Panc1 (cell line): Measurements from ENCODE around the gene STMP1. TPM values are rescaled to one million over a fixed set of nuclear protein-coding genes. Genes with fewer than 3 reads are reported as not detected.

ENCODE experiments used
- ATAC-seq: fragments of 200-7000 bp; cut with Tn5 transposase; 2 replicates; pipeline ENCODE4 v1.9.1; 2020; ENCODE audit warnings: mild to moderate bottlenecking, moderate library complexity
- BruUV-seq: library from RNA; stranded (reverse); fragments of 400-500 nt; replicated peaks from 2 replicates; lab custom pipeline; 2021; lab: Mats Ljungman, UMichigan
- CTCF ChIA-PET: fragments of 300-600 bp; sonication (Branson Sonifier 250); formaldehyde crosslinking; loops from one replicate; lab custom pipeline; 2022; ENCODE audit warnings: antibody characterized with exemption; lab: Charles Lee
- POLR2A ChIA-PET: fragments of 300-600 bp; sonication (Branson Sonifier 250); formaldehyde crosslinking; loops from one replicate; lab custom pipeline; 2022; ENCODE audit warnings: antibody characterized with exemption; lab: Charles Lee
- DNase-seq: peaks from one replicate; pipeline ENCODE4 v3.0.0-alpha.2; 2010; ENCODE audit warnings: low read depth, low spot score
- H3K27ac ChIP-seq: 2 replicates; pipeline ENCODE4 v1.5.1; 2011; ENCODE audit warnings: mild to moderate bottlenecking, low read length, inconsistent platforms
- H3K27me3 ChIP-seq: fragments of 200-500 bp; sonication (Bioruptor generic); 2 replicates; pipeline ENCODE4 v1.6.0; 2014; ENCODE audit warnings: low read length, inconsistent platforms; ENCODE audit not compliant: control insufficient read depth, insufficient read depth
- H3K36me3 ChIP-seq: fragments of 200-500 bp; sonication (Bioruptor generic); 2 replicates; pipeline ENCODE4 v1.5.1; 2014; ENCODE audit warnings: inconsistent platforms, mild to moderate bottlenecking, low read length, moderate library complexity; ENCODE audit not compliant: control insufficient read depth, insufficient read depth
- H3K4me1 ChIP-seq: 2 replicates; pipeline ENCODE4 v1.5.1; 2011; ENCODE audit warnings: inconsistent platforms, mild to moderate bottlenecking, low read length, moderate library complexity; ENCODE audit not compliant: control insufficient read depth, insufficient read depth
- H3K4me3 ChIP-seq, 2 experiments: 2 replicates each; pipeline ENCODE4 v1.5.1; 2011 to 2012; ENCODE audit warnings: low read depth in 2 of 2, low read length in 2 of 2, mild to moderate bottlenecking in 2 of 2, inconsistent platforms in 1 of 2, moderate library complexity in 1 of 2
- H3K9me3 ChIP-seq: fragments of 200-500 bp; sonication (Bioruptor generic); 2 replicates; pipeline ENCODE4 v1.5.1; 2014; ENCODE audit warnings: low read depth, mild to moderate bottlenecking, inconsistent platforms, low read length, moderate library complexity; ENCODE audit not compliant: control insufficient read depth, insufficient read depth
- CTCF ChIP-seq: fragments of 450-650 bp; IDR thresholded peaks from 2 replicates; pipeline ENCODE4 v1.5.1; 2017; ENCODE audit warnings: mild to moderate bottlenecking
- POLR2AphosphoS5 ChIP-seq: IDR thresholded peaks from 2 replicates; pipeline ENCODE4 v1.6.1; 2012; ENCODE audit warnings: mild to moderate bottlenecking, low read depth, low read length, moderate library complexity
- REST ChIP-seq, 2 experiments: IDR thresholded peaks; 2 replicates each; pipeline ENCODE4 v1.6.1; 2011 to 2012; ENCODE audit warnings: low read depth in 2 of 2, control low read depth in 1 of 2, low read length in 1 of 2, mild to moderate bottlenecking in 1 of 2, moderate library complexity in 1 of 2; ENCODE audit not compliant: insufficient read depth in 1 of 2
- SIN3A ChIP-seq: IDR thresholded peaks from 2 replicates; pipeline ENCODE4 v1.6.1; 2012; ENCODE audit warnings: low read depth, mild to moderate bottlenecking, low read length, moderate library complexity, borderline replicate concordance; ENCODE audit not compliant: insufficient read depth
- TCF7L2 ChIP-seq: IDR thresholded peaks from 2 replicates; pipeline ENCODE4 v1.6.1; 2011; ENCODE audit warnings: mild to moderate bottlenecking, low read depth, low read length, inconsistent platforms
- in situ Hi-C: cut with HindIII; loops from 2 replicates; pipeline ENCODE4 v1.10.0; 2016; ENCODE audit warnings: low sequenced_read_pairs, low pct_unique_long_range_greater_than_20kb
- intact Hi-C: fragments of 100-400 bp; cut with micrococcal nuclease; formaldehyde crosslinking; loops from one replicate; pipeline ENCODE4 v1.10.0; 2022; ENCODE audit not compliant: unreplicated experiment
- total RNA-seq: library from RNA; stranded (reverse); gene quantifications from one replicate; pipeline ENCODE4 v1.2.1, GENCODE V29; 2021; ENCODE audit not compliant: unreplicated experiment

STMP1 gene
- total RNA-seq, 1 experiment from 2014 or later, result 29.5 TPM

DNA sequence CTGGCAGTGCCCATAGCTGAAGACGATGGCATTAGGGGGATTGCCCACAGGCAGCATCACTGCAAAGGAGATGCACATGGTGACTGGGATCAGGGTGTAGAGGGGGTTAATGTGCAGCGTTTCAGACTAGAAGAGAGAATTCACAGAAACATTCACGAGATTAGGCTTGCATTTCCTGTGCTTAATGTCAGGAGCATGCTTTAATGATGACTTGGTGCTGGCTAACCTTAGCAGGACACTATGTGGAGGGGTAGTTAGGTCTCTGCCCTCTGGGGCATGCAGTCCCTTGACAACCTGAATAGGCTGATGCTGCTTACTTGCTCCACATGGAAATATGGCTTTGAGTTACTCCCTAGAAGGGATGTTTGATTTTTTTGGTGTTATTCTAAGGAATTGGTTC, 21.8 kb downstream of the STMP1 start:
- Histone ChIP-seq H3K4me3 (no peak overlapping the region), H3K36me3 (no peaks in the 10 kb centered on the region), H3K27me3 (no peaks in the 10 kb centered on the region), H3K9me3 (no peaks in the 10 kb centered on the region), H3K4me1 (no peaks in the 10 kb centered on the region), H3K27ac (no peak overlapping the region)
- no TSS peak for BruUV-seq
- ATAC-seq, result peak; percentile 51; the same call in 1 of the 2 replicates
- no peak for DNase-seq
- no peak for TF ChIP-seq POLR2AphosphoS5
- no peak for TF ChIP-seq CTCF
- no peak for TF ChIP-seq SIN3A
- no peak for TF ChIP-seq REST (IDR thresholded peaks at IDR 0.05; ENCODE audit: insufficient read depth in 1 of 2, low read depth in 2 of 2, low read length in 1 of 2)
- no peak for TF ChIP-seq TCF7L2
- in situ Hi-C loops, result no loop called here
- CTCF ChIA-PET, result no interaction called here
- POLR2A ChIA-PET, result interaction anchor here (0.6 kb wide), 1 partner anchor 26 kb away, joined by 10 read pairs; no protein-coding TSS in a partner anchor
- intact Hi-C loops, result no loop called here

DNA sequence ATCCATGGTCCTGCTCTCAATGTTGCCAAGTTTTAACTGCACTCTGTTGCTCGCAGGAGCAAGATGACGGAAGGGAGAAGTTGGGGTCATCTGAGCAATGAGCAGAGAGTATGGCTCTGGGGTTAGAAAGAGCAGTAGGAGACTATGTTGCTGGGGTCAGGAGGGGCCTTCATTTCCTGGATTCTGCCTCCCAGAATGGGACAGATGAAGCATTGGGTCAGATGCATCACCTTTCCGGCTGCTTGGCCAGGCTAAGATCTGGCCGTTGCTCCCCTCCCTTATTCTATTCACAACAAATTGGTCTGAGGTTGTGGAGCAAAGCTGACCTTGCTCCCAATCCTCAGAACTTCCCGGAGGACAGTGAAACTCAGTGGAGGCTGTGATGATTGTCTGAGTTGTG, 22.4 kb downstream of the STMP1 start:
- no peaks in the 10 kb centered on the region for H3K36me3 ChIP-seq
- no peaks in the 10 kb centered on the region for H3K9me3 ChIP-seq
- H3K4me3 ChIP-seq, result no peak overlapping the region
- no peak overlapping the region for H3K27ac ChIP-seq
- TF ChIP-seq TCF7L2, result no peak
- no peak for TF ChIP-seq POLR2AphosphoS5
- TF ChIP-seq SIN3A, result no peak
- no peak for TF ChIP-seq CTCF
- TF ChIP-seq REST (IDR thresholded peaks at IDR 0.05; ENCODE audit: insufficient read depth in 1 of 2, low read depth in 2 of 2, low read length in 1 of 2), result no peak
- ChIA-PET POLR2A (no interaction called here), CTCF (no interaction called here)
- no TSS peak for BruUV-seq
- DNase-seq (no peak), ATAC-seq (no peak)
- no peaks in the 10 kb centered on the region for H3K27me3 ChIP-seq
- intact Hi-C loops, result no loop called here
- no peaks in the 10 kb centered on the region for H3K4me1 ChIP-seq
- in situ Hi-C loops, result no loop called here
